MG63 (cell line): ENCODE data around the gene APLN. TPM values are rescaled to one million over a fixed set of nuclear protein-coding genes. Genes with fewer than 3 reads are reported as not detected.

Experiments
- DNase-seq: peaks from one replicate; pipeline ENCODE4 v3.0.0-alpha.2; 2020
- H3K27me3 ChIP-seq: fragments of 250-450 bp; sonication (Bioruptor Pico); 2 replicates; pipeline ENCODE4 v1.5.1; 2020; ENCODE audit warnings: mild to moderate bottlenecking, moderate library complexity
- H3K36me3 ChIP-seq: fragments of 250-450 bp; sonication (Bioruptor Pico); 2 replicates; pipeline ENCODE4 v1.5.1; 2020; ENCODE audit warnings: mild to moderate bottlenecking, moderate library complexity
- H3K4me3 ChIP-seq: fragments of 250-450 bp; sonication (Bioruptor Pico); 2 replicates; pipeline ENCODE4 v1.5.1; 2020; ENCODE audit warnings: mild to moderate bottlenecking, moderate library complexity
- H3K9me3 ChIP-seq: fragments of 250-450 bp; sonication (Bioruptor Pico); 2 replicates; pipeline ENCODE4 v1.5.1; 2020; ENCODE audit warnings: mild to moderate bottlenecking, moderate library complexity
- total RNA-seq: library from RNA; depleted of rRNA; stranded (reverse); fragments of >200 nt; shearing (Covaris generic); gene quantifications from 2 replicates; pipeline ENCODE4 v1.2.3, GENCODE V29; 2014; ENCODE audit warnings: low replicate concordance

The APLN gene
- total RNA-seq, 1 experiment from 2014 or later, result 7.2 TPM

DNA sequence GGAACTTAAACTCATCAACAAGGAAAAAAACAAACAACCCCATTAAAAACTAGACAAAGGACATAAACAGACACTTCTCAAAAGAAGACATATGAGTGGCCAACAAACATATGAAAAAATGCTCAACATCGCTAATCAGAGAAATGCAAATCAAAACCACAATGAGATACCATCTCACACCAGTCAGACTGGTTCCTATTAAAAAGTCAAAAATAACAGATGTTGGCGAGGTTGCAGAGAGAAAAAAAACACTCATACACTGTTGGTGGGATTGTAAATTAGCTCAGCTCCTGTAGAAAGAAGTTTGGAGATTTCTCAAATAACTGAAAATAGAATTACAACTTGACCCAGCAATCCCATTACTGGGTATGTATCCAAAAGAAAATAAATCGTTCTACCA is 28.7 kb downstream of the APLN start:
- Histone ChIP-seq H3K27me3 (no peaks in the 10 kb centered on the region), H3K36me3 (no peaks in the 10 kb centered on the region), H3K4me3 (no peak overlapping the region), H3K9me3 (no peaks in the 10 kb centered on the region)
- DNase-seq, result no peak

DNA sequence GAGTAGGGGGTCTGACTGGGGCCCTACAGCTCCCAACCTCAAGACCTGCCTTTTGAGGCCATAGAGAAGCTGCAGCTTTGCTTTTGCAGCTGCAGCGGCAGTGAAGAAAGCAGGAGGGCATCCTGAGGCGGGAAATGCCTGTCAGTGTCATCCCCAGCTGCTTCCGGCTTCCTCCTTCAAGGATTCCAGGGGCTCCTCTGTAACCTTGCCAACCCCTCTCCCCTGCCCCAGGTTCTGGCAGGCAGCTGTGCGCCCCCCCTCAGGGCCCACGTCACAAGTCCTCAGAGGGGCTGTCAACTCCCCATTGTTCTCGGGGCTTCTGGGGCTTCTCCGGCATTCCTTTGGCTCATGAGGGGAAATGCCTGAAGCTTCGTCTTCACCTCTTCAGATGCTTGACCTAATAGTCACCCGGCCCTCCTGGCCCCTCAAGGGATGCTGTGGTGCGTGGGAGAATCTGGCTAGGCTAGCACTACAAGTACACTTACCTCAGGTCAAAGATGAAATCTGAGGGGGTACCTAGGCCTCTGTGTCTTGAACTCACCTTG is 31.9 kb downstream of the APLN start:
- H3K36me3 ChIP-seq, result no peaks in the 10 kb centered on the region
- H3K27me3 ChIP-seq, result no peaks in the 10 kb centered on the region
- no peaks in the 10 kb centered on the region for H3K9me3 ChIP-seq
- H3K4me3 ChIP-seq, result no peak overlapping the region
- no peak for DNase-seq

DNA sequence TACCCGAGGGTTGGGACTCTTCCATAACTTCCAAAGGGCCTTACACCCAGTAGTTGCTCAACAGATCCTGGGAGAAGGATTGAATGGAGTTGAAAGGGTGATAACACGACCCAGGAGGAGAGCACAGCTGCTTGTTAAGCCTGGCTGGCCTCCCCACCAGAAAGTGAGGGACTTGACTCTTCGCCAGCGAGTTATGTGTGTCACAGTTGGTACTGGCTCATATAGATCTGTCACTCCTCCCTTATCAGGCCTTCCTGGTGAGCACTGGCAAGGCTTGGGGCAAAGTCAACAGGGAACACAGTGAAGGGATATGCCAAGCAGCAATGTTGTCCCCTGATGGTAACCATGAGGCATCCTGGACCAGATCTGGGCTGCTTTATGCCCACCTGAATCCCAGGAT is 35.8 kb downstream of the APLN start:
- Histone ChIP-seq H3K36me3 (no peaks in the 10 kb centered on the region), H3K4me3 (no peak overlapping the region), H3K27me3 (no peaks in the 10 kb centered on the region), H3K9me3 (no peaks in the 10 kb centered on the region)
- DNase-seq, result no peak

DNA sequence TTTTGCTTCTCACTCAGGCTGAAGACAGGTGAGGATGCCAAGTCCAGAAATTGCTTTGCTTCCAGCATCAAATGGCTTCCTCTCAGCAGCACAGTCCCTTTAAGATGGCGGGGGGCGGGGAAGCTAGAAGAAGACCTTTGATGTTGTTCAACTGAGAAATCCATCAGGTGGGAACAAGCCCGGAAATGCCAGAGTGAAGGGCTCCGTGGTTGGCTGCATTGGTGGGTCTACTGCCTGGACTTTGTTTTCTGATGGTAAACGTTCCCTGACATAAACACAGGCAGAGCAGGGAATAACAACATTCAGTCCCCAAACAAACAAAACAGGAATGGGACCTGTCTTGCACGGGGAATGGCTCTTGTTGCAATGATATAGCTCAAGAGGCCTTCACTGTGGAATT is 37.3 kb downstream of the APLN start:
- no peaks in the 10 kb centered on the region for H3K9me3 ChIP-seq
- H3K36me3 ChIP-seq, result no peaks in the 10 kb centered on the region
- H3K27me3 ChIP-seq, result no peaks in the 10 kb centered on the region
- DNase-seq, result no peak
- no peak overlapping the region for H3K4me3 ChIP-seq

DNA sequence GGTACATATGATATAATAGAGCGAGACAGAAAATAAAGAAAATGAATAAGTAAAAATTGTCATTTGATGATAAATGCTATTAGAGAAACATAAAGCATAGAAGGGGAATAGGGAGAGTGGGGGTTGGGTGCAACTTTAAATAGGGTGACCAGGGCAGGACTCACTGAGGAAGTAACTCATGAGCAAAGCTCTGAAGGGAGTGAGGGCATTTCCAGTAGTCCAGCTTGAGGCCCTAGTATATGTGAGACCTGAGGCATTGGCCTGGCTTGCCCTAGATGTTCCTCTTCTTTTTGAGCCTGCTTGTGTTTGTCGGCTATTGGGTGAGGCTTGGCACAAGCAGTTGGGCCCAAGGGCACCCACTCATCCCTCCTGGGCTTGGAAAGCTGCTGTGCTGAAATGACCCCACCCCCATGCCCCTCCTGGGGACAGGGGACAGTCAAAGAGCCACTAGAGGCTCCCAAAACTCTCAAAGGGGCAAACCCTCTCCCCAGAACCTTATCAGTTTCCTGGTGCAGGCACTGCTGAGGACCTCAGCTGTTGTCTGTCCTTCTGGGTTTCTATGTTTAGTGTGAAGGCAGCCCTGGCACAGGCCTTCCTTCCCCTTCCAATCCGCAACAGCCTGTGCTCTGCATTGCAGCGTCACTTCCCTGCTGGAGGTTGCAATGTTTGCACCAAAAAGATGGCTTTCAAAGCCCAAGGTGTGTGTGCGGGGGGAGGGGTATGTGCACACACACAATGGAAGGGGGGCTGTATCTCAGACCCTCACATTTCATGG is 40.1 kb downstream of the APLN start:
- no peak for DNase-seq
- no peak overlapping the region for H3K4me3 ChIP-seq

DNA sequence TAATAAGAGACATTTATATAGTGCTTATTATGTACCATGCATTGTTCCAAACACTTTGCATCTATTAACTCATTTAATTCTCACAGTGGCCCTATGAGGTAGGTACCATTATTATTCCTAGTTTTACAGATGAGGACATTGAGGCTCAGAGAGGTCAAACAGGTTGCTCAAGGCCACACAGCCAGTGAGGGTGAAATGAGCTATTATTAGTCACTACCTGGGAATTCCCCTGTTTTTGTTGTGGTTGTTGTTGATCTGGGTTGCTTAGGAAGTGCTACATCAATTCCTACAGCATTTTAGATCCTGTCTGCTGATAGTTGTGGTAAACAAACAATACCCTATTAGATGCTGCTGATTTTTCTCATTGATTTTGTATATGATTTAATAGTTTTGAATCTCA is 41.2 kb downstream of the APLN start:
- Histone ChIP-seq H3K36me3 (no peaks in the 10 kb centered on the region), H3K27me3 (no peaks in the 10 kb centered on the region), H3K9me3 (no peaks in the 10 kb centered on the region), H3K4me3 (no peak overlapping the region)
- DNase-seq, result no peak

More for the DNA sequence above, 40.1 kb downstream of the APLN start:
- Histone ChIP-seq H3K9me3 (no peaks in the 10 kb centered on the region), H3K36me3 (no peaks in the 10 kb centered on the region), H3K27me3 (no peaks in the 10 kb centered on the region)

DNA sequence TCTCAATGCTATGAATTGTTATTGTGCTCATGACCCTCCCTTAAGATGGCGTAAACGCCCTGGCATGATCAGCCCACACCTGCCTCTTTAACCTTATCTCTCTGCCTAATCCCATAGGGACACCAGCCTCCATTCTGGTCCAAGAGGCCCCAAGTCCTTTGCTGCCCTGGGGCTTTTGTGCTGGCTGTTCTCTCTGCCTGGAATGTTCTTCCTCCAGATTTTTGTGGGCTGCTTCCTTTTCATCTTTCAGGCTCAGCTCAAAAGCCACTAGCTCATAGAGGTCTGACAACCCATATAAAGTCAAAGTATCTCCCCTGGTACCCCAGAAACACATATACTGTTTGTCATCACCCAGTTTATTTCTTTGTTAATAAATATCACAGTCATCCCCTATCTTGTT is 42.4 kb downstream of the APLN start:
- DNase-seq, result no peak
- no peaks in the 10 kb centered on the region for H3K36me3 ChIP-seq
- no peaks in the 10 kb centered on the region for H3K9me3 ChIP-seq
- H3K27me3 ChIP-seq, result no peaks in the 10 kb centered on the region
- no peak overlapping the region for H3K4me3 ChIP-seq

DNA sequence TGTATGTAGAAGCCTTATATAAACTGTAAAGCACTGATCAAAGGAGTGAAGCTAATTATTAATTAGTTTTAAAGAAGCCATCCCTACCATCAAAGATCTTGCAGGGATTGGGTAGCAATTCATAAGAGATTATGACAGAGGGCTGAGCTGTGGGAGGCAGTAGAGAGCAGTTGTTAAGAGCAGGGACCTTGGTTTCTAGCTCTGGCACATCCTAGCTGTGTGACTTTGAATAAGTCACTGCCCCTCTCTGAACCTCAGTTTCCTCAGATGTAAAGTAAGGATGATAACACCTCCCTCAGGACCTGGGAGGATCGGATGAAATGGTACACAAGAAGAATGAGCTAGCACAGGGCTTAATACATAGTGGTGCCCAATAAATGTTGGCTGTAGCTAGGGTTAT is 45.4 kb downstream of the APLN start:
- Histone ChIP-seq H3K36me3 (no peaks in the 10 kb centered on the region), H3K9me3 (no peaks in the 10 kb centered on the region), H3K4me3 (no peak overlapping the region), H3K27me3 (no peaks in the 10 kb centered on the region)
- DNase-seq, result no peak

DNA sequence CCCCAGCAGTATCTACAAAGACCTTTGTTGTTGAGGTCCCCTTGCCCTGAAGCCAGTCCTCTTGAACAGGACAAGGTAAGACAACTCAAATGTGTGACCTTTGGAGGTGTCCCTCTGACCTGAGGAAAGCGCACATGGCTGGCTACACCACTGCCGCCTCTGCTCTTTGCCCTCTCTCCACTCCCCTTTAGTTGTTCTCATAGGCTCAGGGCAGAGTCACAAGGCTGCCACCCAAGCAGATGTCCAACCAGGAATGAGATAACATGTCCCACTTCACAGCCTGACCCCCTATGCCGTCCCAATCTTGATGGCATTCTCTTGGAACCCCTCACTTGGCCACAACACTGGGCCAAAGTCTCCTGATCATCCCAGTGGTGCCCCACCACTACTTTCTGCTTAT is 46.3 kb downstream of the APLN start:
- no peak for DNase-seq
- H3K9me3 ChIP-seq, result no peaks in the 10 kb centered on the region
- H3K36me3 ChIP-seq, result no peaks in the 10 kb centered on the region
- H3K4me3 ChIP-seq, result no peak overlapping the region
- H3K27me3 ChIP-seq, result no peaks in the 10 kb centered on the region

DNA sequence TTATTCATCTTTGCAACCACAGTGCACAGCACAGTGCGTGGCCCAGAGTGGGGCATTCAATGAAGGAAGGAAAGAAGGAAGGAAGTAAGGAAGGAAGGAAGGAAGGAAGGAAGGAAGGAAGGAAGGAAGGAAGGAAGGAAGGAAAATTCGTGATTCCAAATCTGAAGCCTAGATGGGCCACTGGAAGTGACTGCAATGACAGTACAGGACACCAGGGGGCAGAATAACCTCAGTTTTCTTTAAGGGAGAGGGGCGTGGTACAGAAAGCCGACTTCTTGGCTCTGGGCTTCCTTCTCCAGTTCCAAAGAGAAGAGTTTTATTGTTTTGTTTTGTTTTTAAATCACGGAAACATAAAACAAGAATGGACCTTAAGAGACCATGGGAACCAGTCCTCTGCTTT is 47.8 kb downstream of the APLN start:
- Histone ChIP-seq H3K9me3 (no peaks in the 10 kb centered on the region), H3K27me3 (no peaks in the 10 kb centered on the region), H3K4me3 (no peak overlapping the region), H3K36me3 (no peaks in the 10 kb centered on the region)
- no peak for DNase-seq

- Histone ChIP-seq H3K36me3 (no peaks in the 10 kb centered on the region), H3K4me3 (no peak overlapping the region), H3K27me3 (no peaks in the 10 kb centered on the region), H3K9me3 (no peaks in the 10 kb centered on the region)
- no peak for DNase-seq
Measured at GRCh38 chrX:129600981-129601424, 53.8 kb downstream of the APLN start.

GRCh38 chrX:129599996-129600395 is 54.8 kb downstream of the APLN start:
- H3K36me3 ChIP-seq, result no peaks in the 10 kb centered on the region
- DNase-seq, result no peak
- no peaks in the 10 kb centered on the region for H3K9me3 ChIP-seq
- no peaks in the 10 kb centered on the region for H3K27me3 ChIP-seq
- no peak overlapping the region for H3K4me3 ChIP-seq

DNA sequence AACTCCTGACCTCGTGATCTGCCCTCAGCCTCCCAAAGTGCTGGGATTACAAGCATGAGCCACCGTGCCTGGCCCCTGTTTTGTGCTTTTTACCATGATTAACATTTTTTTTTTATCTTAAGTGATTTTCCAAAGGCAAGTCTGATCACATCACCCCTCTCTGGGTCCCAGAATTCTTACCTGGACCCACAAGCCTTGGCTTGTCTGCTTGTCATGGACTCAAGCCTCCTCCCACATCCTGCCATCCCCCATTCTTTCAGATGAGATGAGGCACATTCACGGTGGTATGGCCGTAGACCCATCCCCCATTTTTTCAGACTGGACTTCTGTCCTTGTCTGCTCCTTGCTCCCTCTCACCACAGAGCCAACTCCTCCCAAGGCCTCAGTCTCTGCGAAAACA is 55.3 kb downstream of the APLN start:
- Histone ChIP-seq H3K4me3 (no peak overlapping the region), H3K27me3 (no peaks in the 10 kb centered on the region), H3K36me3 (no peaks in the 10 kb centered on the region; the same call in 1 of the 2 replicates), H3K9me3 (no peaks in the 10 kb centered on the region)
- DNase-seq, result no peak

- no peaks in the 10 kb centered on the region for H3K27me3 ChIP-seq
- DNase-seq, result no peak
- no peaks in the 10 kb centered on the region; the same call in 1 of the 2 replicates for H3K36me3 ChIP-seq
- H3K4me3 ChIP-seq, result no peak overlapping the region
- no peaks in the 10 kb centered on the region for H3K9me3 ChIP-seq
Measured at GRCh38 chrX:129597905-129598304, 56.9 kb downstream of the APLN start.

- no peaks in the 10 kb centered on the region; the same call in 1 of the 2 replicates for H3K36me3 ChIP-seq
Measured at GRCh38 chrX:129596077-129596476, 58.7 kb downstream of the APLN start.

More at GRCh38 chrX:129596077-129596476, 58.7 kb downstream of the APLN start:
- H3K4me3 ChIP-seq, result no peak overlapping the region
- H3K9me3 ChIP-seq, result no peaks in the 10 kb centered on the region
- H3K27me3 ChIP-seq, result no peaks in the 10 kb centered on the region
- DNase-seq, result no peak
